ENCODE results near the gene SUN1. TPM values are rescaled to one million over a fixed set of nuclear protein-coding genes. Genes with fewer than 3 reads are reported as not detected.

The SUN1 gene
- total RNA-seq, 1 experiment from 2014 or later: 181 TPM

GRCh38 chr7:867406-868188 is 35.3 kb downstream of the SUN1 start:
- Histone ChIP-seq H2AFZ (ENCODE audit: low read depth, low read length, poor library complexity, severe bottlenecking) (no peak overlapping the region), H3K4me3 (replicated peaks in 1 of 2; ENCODE audit: low read depth in 1 of 2, low read length in 2 of 2) (no peak overlapping the region), H3K9me2 (ENCODE audit: insufficient read depth) (no peaks in the 10 kb centered on the region), H3K4me1 (ENCODE audit: control insufficient read depth in 1 of 2, insufficient read depth in 2 of 2, low read length in 2 of 2) (peaks cover 0 to 4% of the 10 kb centered on the region in 2 experiments; a peak in 1 of 4 replicates), H4K20me1 (ENCODE audit: insufficient read depth) (no peaks in the 10 kb centered on the region), H3K36me3 (ENCODE audit: control insufficient read depth in 1 of 2, insufficient read depth in 2 of 2, low read length in 2 of 2) (peaks cover 31 to 36% of the 10 kb centered on the region in 2 experiments), H3K27ac (ENCODE audit: low read depth, low read length) (0 out of 2 replicates have a peak overlapping the region, but pooled peaks have one; percentile 18), H3K4me2 (ENCODE audit: low read length) (no peak overlapping the region), H3K9ac (ENCODE audit: low read length) (no peak overlapping the region), H3K9me3 (ENCODE audit: control insufficient read depth in 1 of 2, insufficient read depth in 1 of 2, low read depth in 1 of 2, low read length in 2 of 2) (no peaks in the 10 kb centered on the region), H3K79me2 (ENCODE audit: insufficient read depth, low read length) (peaks cover 12% of the 10 kb centered on the region; the same call in 1 of the 2 replicates), H3K27me3 (ENCODE audit: insufficient read depth, low read length) (no peaks in the 10 kb centered on the region)
- DNase-seq (ENCODE audit: low read depth, low spot score): no peak
- CTCF ChIA-PET: no interaction called here
- intact Hi-C loops (cut with micrococcal nuclease): no loop called here
- peak; percentile 63 for ATAC-seq
- TF ChIP-seq, protein P1, sequence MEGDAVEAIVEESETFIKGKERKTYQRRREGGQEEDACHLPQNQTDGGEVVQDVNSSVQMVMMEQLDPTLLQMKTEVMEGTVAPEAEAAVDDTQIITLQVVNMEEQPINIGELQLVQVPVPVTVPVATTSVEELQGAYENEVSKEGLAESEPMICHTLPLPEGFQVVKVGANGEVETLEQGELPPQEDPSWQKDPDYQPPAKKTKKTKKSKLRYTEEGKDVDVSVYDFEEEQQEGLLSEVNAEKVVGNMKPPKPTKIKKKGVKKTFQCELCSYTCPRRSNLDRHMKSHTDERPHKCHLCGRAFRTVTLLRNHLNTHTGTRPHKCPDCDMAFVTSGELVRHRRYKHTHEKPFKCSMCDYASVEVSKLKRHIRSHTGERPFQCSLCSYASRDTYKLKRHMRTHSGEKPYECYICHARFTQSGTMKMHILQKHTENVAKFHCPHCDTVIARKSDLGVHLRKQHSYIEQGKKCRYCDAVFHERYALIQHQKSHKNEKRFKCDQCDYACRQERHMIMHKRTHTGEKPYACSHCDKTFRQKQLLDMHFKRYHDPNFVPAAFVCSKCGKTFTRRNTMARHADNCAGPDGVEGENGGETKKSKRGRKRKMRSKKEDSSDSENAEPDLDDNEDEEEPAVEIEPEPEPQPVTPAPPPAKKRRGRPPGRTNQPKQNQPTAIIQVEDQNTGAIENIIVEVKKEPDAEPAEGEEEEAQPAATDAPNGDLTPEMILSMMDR (IDR thresholded peaks at IDR 0.05 in 2 of 3, conservative IDR thresholded peaks at IDR 0.05 in 1 of 3; ENCODE audit: borderline replicate concordance in 1 of 3, insufficient read depth in 1 of 3, low read depth in 2 of 3, low read length in 2 of 3): no peak
- TF ChIP-seq EGR1 (IDR thresholded peaks at IDR 0.05; ENCODE audit: low read depth) (no peak), POLR2AphosphoS5 (IDR thresholded peaks at IDR 0.05; ENCODE audit: low read depth, low read length) (no peak), ZNF274 (IDR thresholded peaks at IDR 0.05; ENCODE audit: low read depth, low read length) (no peak), SP1 (IDR thresholded peaks at IDR 0.05; ENCODE audit: low read depth) (no peak), EZH2phosphoT487 (IDR thresholded peaks at IDR 0.05; ENCODE audit: borderline replicate concordance) (no peak), EZH2 (IDR thresholded peaks at IDR 0.05) (no peak), MAX (IDR thresholded peaks at IDR 0.05) (no peak), SRF (IDR thresholded peaks at IDR 0.05; ENCODE audit: low read depth) (no peak)
- POLR2A ChIA-PET: no interaction called here
- no TSS peak for BruUV-seq (replicated peaks)
- RAD21 ChIA-PET (ENCODE audit: low non-redundant PET in 1 of 2, low total read pairs in 2 of 2, uncharacterized antibody in 2 of 2, unreplicated experiment in 2 of 2): no interaction called here
